GM12874 (cell line): ENCODE data around the gene AIMP1.

Experiments
- CTCF ChIP-seq: IDR thresholded peaks from 2 replicates; pipeline ENCODE4 v1.5.1; 2011; ENCODE audit warnings: low read depth, mild to moderate bottlenecking, control low read depth, low read length, moderate library complexity; ENCODE audit not compliant: insufficient read depth

Gene AIMP1

GRCh38 chr4:106315968-106316772, at the start of gene AIMP1, which contains the start of gene TBCK:
AIMP1 (plus strand) TSS chr4:106316550; CDS start chr4:106325010, 8,460 bp downstream.
TBCK (minus strand) TSS chr4:106316209; CDS start chr4:106308960, 7,249 bp downstream.
- no peak for TF ChIP-seq CTCF

DNA sequence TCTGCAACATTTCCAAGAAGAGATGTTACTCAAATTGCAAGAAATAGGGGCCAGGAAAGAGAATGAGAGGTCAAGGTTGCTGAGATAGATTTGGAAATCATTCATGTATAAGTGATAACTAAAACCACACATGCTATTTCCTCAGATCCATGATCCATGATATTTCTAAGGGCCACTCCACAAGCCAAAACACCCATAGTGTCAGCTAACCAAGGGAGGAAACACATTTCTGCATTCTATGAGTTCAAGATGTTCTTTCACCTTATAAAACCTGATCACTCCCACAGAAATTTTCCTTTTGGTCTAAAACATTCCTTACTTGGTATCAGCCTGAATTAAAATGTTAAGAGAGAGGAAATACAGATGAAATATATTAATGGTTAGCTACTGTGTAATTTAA, 47.6 kb upstream of the AIMP1 start:
- TF ChIP-seq CTCF, result no peak

DNA sequence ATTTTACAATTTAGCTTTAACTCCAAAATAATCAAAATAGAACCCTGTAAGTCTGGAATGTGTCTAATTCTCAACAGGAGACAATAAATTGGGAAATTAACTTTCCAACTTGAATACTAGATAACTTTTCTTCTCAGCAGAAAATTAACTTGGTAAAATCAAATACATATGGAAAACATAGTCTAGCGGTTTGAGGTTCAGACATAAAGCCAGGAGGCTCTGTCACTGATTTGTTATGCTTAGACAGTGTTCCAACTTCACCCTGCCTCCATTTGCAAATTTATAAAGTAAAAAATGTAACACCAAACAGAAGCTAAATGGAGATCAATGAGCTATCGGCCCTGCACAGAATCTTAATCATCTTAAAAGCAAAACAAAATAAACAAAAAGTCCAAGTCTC, 46.6 kb upstream of the AIMP1 start:
- no peak for TF ChIP-seq CTCF

GRCh38 chr4:106270736-106271135, 45.6 kb upstream of the AIMP1 start:
- no peak for TF ChIP-seq CTCF

- TF ChIP-seq CTCF, result no peak
Measured at GRCh38 chr4:106273831-106274230, 42.5 kb upstream of the AIMP1 start.

DNA sequence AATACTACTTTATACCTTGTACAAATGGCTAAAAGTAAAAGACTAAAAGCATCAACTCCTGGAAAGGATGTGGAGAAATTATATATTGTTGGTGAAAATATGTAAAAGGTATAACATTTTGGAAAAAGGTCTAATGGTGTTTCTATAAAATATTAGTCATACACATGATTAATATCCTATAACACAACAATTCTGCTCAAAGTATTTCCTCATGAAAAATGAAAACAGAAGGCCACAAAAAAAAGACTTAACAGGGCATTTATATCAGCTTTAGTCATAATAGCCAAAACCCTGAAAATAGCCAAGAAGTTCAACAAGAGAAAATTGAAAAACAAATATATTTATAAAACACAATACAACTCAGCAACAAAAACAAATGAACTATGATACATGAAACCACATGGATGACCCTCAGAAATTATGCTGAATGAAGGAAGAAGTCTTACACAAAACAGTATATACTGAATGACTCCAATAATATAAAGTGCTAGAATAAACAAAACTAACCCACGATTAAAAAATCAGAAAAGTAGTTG, 39.1 kb upstream of the AIMP1 start:
- no peak for TF ChIP-seq CTCF

- no peak for TF ChIP-seq CTCF
Measured at GRCh38 chr4:106284227-106284626, 32.1 kb upstream of the AIMP1 start.
